ENCODE results near the gene TTYH3. TPM values are rescaled to one million over a fixed set of nuclear protein-coding genes. Genes with fewer than 3 reads are reported as not detected.

The TTYH3 gene
- total and polyA plus RNA-seq, 2 of the 13 experiments (the other 11 are each of a cell fraction or from before 2014, with no cell fraction given): 26.3 to 50.0 TPM

- TF ChIP-seq ZBTB26 (CRISPR knock-in tag; IDR thresholded peaks at IDR 0.05; ENCODE audit: borderline replicate concordance) (peak; percentile 68; the same call in 1 of the 2 replicates), FOXC1 (CRISPR knock-in tag; IDR thresholded peaks at IDR 0.05; ENCODE audit: borderline replicate concordance) (peak; percentile 98), ZFP82 (CRISPR knock-in tag; IDR thresholded peaks at IDR 0.05; ENCODE audit: borderline replicate concordance) (peak; percentile 82; the same call in 1 of the 2 replicates), PAWR (CRISPR knock-in tag; IDR thresholded peaks at IDR 0.05; ENCODE audit: borderline replicate concordance) (no peak), MNT (IDR thresholded peaks at IDR 0.05) (peak; percentile 89), ARNTL (CRISPR knock-in tag; IDR thresholded peaks at IDR 0.05) (peak; percentile 98), ARID3A (IDR thresholded peaks at IDR 0.05; ENCODE audit: low read depth, low read length) (no peak), REL (CRISPR knock-in tag; conservative IDR thresholded peaks at IDR 0.05) (peak; percentile 40; the same call in 1 of the 2 replicates), IRX3 (CRISPR knock-in tag; IDR thresholded peaks at IDR 0.05; ENCODE audit: borderline replicate concordance, low read depth) (peak; percentile 78; the same call in 1 of the 2 replicates), MEIS2 (CRISPR knock-in tag; IDR thresholded peaks at IDR 0.05) (peak; percentile 77; the same call in 1 of the 2 replicates), KLF12 (CRISPR knock-in tag; IDR thresholded peaks at IDR 0.05; ENCODE audit: borderline replicate concordance) (peak; percentile 92), RFXAP (CRISPR knock-in tag; IDR thresholded peaks at IDR 0.05; ENCODE audit: borderline replicate concordance) (peak; percentile 74), ZSCAN31 (CRISPR knock-in tag; IDR thresholded peaks at IDR 0.05; ENCODE audit: low read depth) (peak; percentile 75), ZBTB14 (CRISPR knock-in tag; IDR thresholded peaks at IDR 0.05) (0 out of 2 replicates have a peak, but pooled peaks have one; percentile 22), ZBTB37 (CRISPR knock-in tag; IDR thresholded peaks at IDR 0.05) (peak; percentile 64; the same call in 1 of the 2 replicates), ZBTB2 (CRISPR knock-in tag; IDR thresholded peaks at IDR 0.05; ENCODE audit: low read depth) (no peak), GABPB1 (CRISPR knock-in tag; IDR thresholded peaks at IDR 0.05) (peak; percentile 74), ZNF460 (CRISPR knock-in tag; IDR thresholded peaks at IDR 0.05; ENCODE audit: borderline replicate concordance) (peak; percentile 32; the same call in 1 of the 2 replicates), ELF1 (CRISPR knock-in tag; IDR thresholded peaks at IDR 0.05) (no peak; the same call in 1 of the 2 replicates)
These were observed 6.6 kb downstream of the TTYH3 start (continued) for GRCh38 chr7:2638224-2638991.

Data from HepG2 (cell line).